CD4-positive, alpha-beta memory T cell (primary cell): ENCODE measurements around the gene DNAJC22. TPM values are rescaled to one million over a fixed set of nuclear protein-coding genes. Genes with fewer than 3 reads are reported as not detected.

Source experiments
- CTCF ChIA-PET: fragments of 350-600 bp; sonication (Branson Sonifier 250); formaldehyde crosslinking; loops from one replicate; lab custom pipeline; 2021; ENCODE audit warnings: inconsistent platforms; ENCODE audit not compliant: partially characterized antibody; lab: Charles Lee
- POLR2A ChIA-PET: fragments of 350-600 bp; sonication (Branson Sonifier 250); formaldehyde crosslinking; loops from one replicate; lab custom pipeline; 2021; ENCODE audit not compliant: partially characterized antibody; lab: Charles Lee
- DNase-seq, 5 donors: peaks; one replicate each; pipeline versions ENCODE4 v3.0.0 to v3.0.0-alpha.2; 2020 to 2022; ENCODE audit warnings: mixed read lengths in 1 of 5
- H3K27ac ChIP-seq: one replicate; pipeline ENCODE4 v1.7.0; 2013; ENCODE audit warnings: low read depth, low read length
- H3K27me3 ChIP-seq: 2 replicates; pipeline ENCODE4 v1.7.0; 2013; ENCODE audit warnings: mild to moderate bottlenecking, low read length, moderate library complexity; ENCODE audit not compliant: insufficient read depth
- H3K36me3 ChIP-seq: 2 replicates; pipeline ENCODE4 v1.7.0; 2013; ENCODE audit warnings: mild to moderate bottlenecking, low read length, moderate library complexity; ENCODE audit not compliant: insufficient read depth
- H3K4me1 ChIP-seq: 2 replicates; pipeline ENCODE4 v1.7.0; 2013; ENCODE audit warnings: mild to moderate bottlenecking, low read length, moderate library complexity; ENCODE audit not compliant: insufficient read depth
- H3K4me3 ChIP-seq, 2 donors: one replicate each; pipeline ENCODE4 v1.7.0; 2013; ENCODE audit warnings: low read length in 2 of 2, mild to moderate bottlenecking in 1 of 2
- H3K9me3 ChIP-seq, 2 donors: one replicate each; pipeline ENCODE4 v1.7.0; 2013; ENCODE audit warnings: low read length in 2 of 2, control low read depth in 1 of 2; ENCODE audit not compliant: control insufficient read depth in 1 of 2
- H3K27ac Mint-ChIP-seq, 7 donors: one replicate each; pipeline ENCODE4 v1.8.0; 2020 to 2021; ENCODE audit warnings: mixed read lengths in 7 of 7, mild to moderate bottlenecking in 6 of 7, inconsistent platforms in 3 of 7, moderate library complexity in 3 of 7
- H3K27me3 Mint-ChIP-seq, 2 donors: one replicate each; pipeline ENCODE4 v1.8.0; 2020 to 2021; ENCODE audit warnings: mixed read lengths in 2 of 2
- H3K36me3 Mint-ChIP-seq, 2 donors: one replicate each; pipeline ENCODE4 v1.8.0; 2020 to 2021; ENCODE audit warnings: mixed read lengths in 2 of 2, inconsistent platforms in 1 of 2, mild to moderate bottlenecking in 1 of 2
- H3K4me1 Mint-ChIP-seq, 4 donors: one replicate each; pipeline ENCODE4 v1.8.0; 2020 to 2021; ENCODE audit warnings: mixed read lengths in 4 of 4, mild to moderate bottlenecking in 1 of 4
- H3K4me3 Mint-ChIP-seq, 8 donors: one replicate each; pipeline ENCODE4 v1.8.0; 2020 to 2021; ENCODE audit warnings: mixed read lengths in 8 of 8, mild to moderate bottlenecking in 7 of 8, moderate library complexity in 6 of 8, inconsistent platforms in 3 of 8
- H3K9me3 Mint-ChIP-seq, 8 donors: one replicate each; pipeline ENCODE4 v1.8.0; 2020 to 2021; ENCODE audit warnings: mixed read lengths in 8 of 8, mild to moderate bottlenecking in 5 of 8, inconsistent platforms in 3 of 8, moderate library complexity in 1 of 8
- intact Hi-C: fragments of 100-400 bp; cut with micrococcal nuclease; formaldehyde crosslinking; loops from one replicate; pipeline ENCODE4 v1.15.1; 2023
- polyA plus RNA-seq, 2 donors: library from polyadenylated mRNA; unstranded; fragments of 300-500 nt; fragmentation: Illumina TruSeq; gene quantifications; one replicate each; pipeline ENCODE4 v1.2.3, GENCODE V29; 2021
- total RNA-seq, 2 experiments: library from RNA; stranded (reverse); gene quantifications; one replicate each; pipeline ENCODE4 v1.2.3, GENCODE V29; 2021

The DNAJC22 gene
- total and polyA plus RNA-seq, 4 experiments from 2014 or later = not detected

DNA sequence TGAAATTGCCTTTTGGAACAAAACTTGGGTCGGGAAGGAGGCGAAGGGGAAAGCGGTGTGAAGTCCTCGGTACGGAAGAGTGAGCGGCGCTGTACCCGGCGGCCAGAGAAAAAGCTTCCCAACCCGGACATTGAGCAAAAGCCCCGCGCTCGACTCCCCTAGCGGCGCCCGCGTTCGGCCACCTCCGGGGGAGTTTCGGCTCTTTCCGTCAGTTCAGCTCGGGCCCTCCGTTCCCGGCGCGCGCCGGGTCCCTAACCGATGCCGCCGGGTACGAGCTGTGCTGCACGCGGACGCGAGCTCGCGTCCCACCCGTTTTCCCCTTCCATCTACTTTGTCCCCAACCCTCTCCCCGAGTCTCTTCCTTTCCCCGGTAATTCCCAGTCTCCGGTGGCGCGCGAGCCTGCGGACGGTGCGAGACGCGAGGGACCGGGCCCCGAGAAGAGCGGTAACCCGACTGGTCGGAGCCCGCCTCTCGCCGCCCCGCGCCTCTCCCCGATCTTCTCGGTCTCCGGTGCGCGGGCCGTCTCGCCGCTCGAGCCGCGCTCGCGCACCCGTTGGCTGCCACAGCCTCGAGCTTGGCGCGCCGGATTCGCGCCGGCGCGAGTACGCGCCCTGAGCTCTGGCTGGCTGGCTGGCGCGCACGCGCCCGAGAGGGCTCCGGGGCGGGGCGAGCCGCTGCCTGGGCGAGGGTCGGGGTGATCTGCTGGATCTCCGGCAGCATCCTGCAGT lies 20.1 kb downstream of the DNAJC22 start:
- Mint-ChIP-seq H3K27ac (peak overlapping the region; percentile 93 to 98 (median 96)), H3K4me3 (peak overlapping the region; percentile 82 to 98 (median 96)), H3K36me3 (peaks cover 0 to 5% of the 10 kb centered on the region in 2 donors), H3K27me3 (peaks cover 0 to 1% of the 10 kb centered on the region in 2 donors), H3K9me3 (no peaks in the 10 kb centered on the region), H3K4me1 (peaks cover 17 to 37% (median 24%) of the 10 kb centered on the region in 4 donors)
- H3K4me1 ChIP-seq = peaks cover 19% of the 10 kb centered on the region
- H3K27ac ChIP-seq = peak overlapping the region; percentile 84
- H3K36me3 ChIP-seq = no peaks in the 10 kb centered on the region
- POLR2A ChIA-PET = interaction anchor here (0.6 to 2.9 kb wide), 27 partner anchors 9 to 375 kb away, joined by 3 to 15 read pairs (median 6); partner anchors contain the start of genes C1QL4, DNAJC22, MCRS1 and PRPF40B
- H3K9me3 ChIP-seq = no peaks in the 10 kb centered on the region
- no peaks in the 10 kb centered on the region for H3K27me3 ChIP-seq
- CTCF ChIA-PET = interaction anchor here (0.9 to 6.7 kb wide), 12 partner anchors 9 to 258 kb away, joined by 3 to 70 read pairs (median 6); partner anchors contain the start of genes DNAJC22 and TROAP
- intact Hi-C loops = loop anchor here (1.0 to 5.0 kb wide), 4 partner anchors 44 to 256 kb away; partner anchors contain the start of genes MCRS1, PRPF40B and TROAP
- peak overlapping the region; percentile 55 to 88 for H3K4me3 ChIP-seq
- DNase-seq = peak; percentile 78 to 85 (median 83)

DNA sequence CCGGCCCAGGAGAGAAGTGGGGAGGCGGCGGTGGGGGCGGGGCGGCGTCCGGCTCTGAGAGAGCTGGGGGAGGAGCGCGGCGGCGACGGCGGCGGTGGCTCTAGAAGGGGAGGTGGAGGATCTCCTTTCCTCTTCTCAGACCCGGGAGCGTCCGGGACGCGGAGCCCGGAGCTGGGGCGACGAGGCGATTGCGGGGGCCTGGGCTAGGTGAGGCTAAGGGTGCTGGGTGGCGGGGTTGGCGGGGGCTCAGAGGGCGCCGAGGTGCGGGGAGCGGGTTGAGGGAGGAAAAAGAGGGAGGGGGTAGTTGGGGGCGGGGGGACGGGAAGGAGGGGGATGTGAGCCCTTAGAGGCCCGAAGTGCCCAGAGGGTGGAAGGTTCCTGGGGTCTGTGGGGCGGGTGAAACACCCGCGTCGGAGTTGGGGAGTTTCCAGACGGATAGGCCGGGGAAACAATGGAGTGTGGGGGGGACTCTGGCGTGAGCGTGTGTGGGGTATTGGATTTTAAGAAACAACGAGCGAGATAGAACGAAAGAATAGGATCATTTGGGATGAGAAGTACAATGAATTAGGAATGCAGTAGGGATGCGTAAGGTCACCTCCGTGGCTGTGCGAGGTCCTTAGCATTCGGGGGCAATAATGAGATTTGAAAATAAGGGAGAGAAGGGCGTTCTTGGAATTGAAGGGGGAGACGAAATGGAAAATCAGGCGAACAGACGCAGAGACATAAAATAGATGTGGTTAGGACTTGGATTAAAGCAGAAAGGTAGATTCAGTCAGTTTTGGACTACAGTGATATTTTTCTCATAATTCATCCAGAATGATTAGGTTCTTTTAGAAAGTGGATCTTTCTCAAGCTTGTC lies 20.9 kb downstream of the DNAJC22 start, which contains the start of gene SPATS2:
TSS of gene SPATS2 (plus strand) at position 82 of the 859 bp plus-strand sequence. CDS start 93,551 bp downstream, outside the sequence.
- intact Hi-C loops = loop anchor here (1.0 to 5.0 kb wide), 3 partner anchors 44 to 255 kb away; partner anchors contain the start of genes MCRS1, PRPF40B and TROAP
- ChIA-PET POLR2A (interaction anchor here (0.7 to 2.9 kb wide), 22 partner anchors 8 to 374 kb away, joined by 3 to 15 read pairs (median 6); partner anchors contain the start of genes C1QL4, DNAJC22, MCRS1 and PRPF40B), CTCF (interaction anchor here (0.9 to 6.7 kb wide), 12 partner anchors 8 to 257 kb away, joined by 3 to 70 read pairs (median 6); partner anchors contain the start of gene DNAJC22)
- peaks cover 0 to 1% of the 10 kb centered on the region in 2 donors for H3K27me3 Mint-ChIP-seq
- Histone ChIP-seq H3K36me3 (no peaks in the 10 kb centered on the region), H3K27me3 (no peaks in the 10 kb centered on the region), H3K27ac (peak within 1 kb of the TSS; percentile 84), H3K4me3 (peak within 1 kb of the TSS; percentile 55 to 88), H3K9me3 (no peaks in the 10 kb centered on the region), H3K4me1 (peaks cover 19% of the 10 kb centered on the region)
- H3K4me3 Mint-ChIP-seq = peak within 1 kb of the TSS; percentile 82 to 98 (median 96)
- DNase-seq = no peak
- H3K36me3 Mint-ChIP-seq = peaks cover under 1 to 5% of the 10 kb centered on the region in 2 donors
- peak within 1 kb of the TSS; percentile 93 to 98 (median 96) for H3K27ac Mint-ChIP-seq
- peaks cover 17 to 37% (median 26%) of the 10 kb centered on the region in 4 donors for H3K4me1 Mint-ChIP-seq
- no peaks in the 10 kb centered on the region for H3K9me3 Mint-ChIP-seq

DNA sequence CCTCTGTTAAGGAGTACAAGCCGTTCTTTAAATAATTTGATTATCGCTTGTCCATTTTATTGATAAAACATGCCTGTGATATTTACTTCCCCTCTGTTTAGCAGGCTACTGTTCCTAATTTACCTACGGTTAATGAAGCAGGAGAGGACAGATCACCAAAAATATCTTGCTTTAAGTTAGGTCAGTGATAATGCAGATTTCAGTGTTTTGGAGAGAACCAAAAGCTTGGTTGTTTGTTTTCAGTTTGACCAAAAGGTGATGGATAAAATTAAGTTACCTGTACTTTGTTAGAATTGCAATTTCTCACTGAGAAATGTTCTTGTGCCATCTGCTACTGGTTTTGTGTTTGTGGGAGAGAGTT lies 21.5 kb downstream of the DNAJC22 start:
- POLR2A ChIA-PET = interaction anchor here (1.2 to 2.9 kb wide), 3 partner anchors 9 to 199 kb away, joined by 4 to 14 read pairs (median 7); partner anchors contain the start of gene MCRS1

DNA sequence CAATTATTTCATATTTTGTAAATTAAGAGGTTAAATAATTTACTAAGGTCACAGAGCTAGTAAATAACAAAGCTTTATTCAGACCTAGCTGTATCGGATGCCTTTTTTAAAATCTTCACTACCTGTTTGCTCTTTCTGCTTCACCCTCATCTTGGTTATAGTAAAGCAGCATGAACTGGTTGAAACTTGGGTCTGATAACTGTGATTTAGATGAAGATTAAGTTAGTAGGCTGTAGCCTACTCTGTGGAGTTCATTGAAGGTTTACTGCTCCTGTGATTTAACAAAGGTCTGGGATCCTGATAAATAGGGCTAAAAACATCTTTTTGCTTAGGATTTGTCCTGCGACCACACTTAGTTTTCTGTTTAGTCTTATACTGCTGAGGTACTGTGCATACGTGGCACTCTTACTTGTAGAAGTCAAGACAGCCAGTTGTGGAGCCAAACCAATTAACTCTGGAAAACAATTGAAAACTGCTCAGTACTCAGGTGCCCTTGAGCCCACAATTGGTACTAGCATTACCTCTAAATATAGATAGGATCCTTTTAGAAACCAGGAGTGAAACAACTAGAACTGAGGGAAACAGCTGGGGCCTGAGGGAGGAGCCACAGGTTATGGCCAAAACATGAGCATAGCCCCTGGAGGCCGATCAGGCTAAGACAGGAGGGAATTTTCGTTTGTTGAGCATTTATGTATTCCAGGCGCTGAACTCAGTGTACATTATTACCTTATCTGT lies 22.9 kb downstream of the DNAJC22 start:
- H3K4me1 Mint-ChIP-seq = peaks cover 19 to 37% (median 28%) of the 10 kb centered on the region in 4 donors
- peak overlapping the region in 5 of 7 donors; percentile 6 to 77 (median 72) for H3K27ac Mint-ChIP-seq
- no peaks in the 10 kb centered on the region for H3K36me3 ChIP-seq
- intact Hi-C loops = loop anchor here (5.0 kb wide), 1 partner anchor 198 kb away; the partner anchor contains the start of gene MCRS1
- H3K27me3 Mint-ChIP-seq = peaks cover 0 to 1% of the 10 kb centered on the region in 2 donors
- ChIA-PET POLR2A (interaction anchor here (1.2 kb wide), 1 partner anchor 104 kb away, joined by 4 read pairs; no protein-coding TSS in a partner anchor), CTCF (interaction anchor here (1.0 to 6.7 kb wide), 3 partner anchors 12 to 22 kb away, joined by 3 to 70 read pairs (median 4); no protein-coding TSS in a partner anchor)
- H3K4me3 Mint-ChIP-seq = peak overlapping the region in 3 of 8 donors; percentile 6 to 29 (median 7)
- peaks cover 19% of the 10 kb centered on the region for H3K4me1 ChIP-seq
- H3K27ac ChIP-seq = no peak overlapping the region
- DNase-seq = peak in 2 of 5 donors; percentile 14 to 23
- H3K9me3 ChIP-seq = no peaks in the 10 kb centered on the region
- peaks cover 4 to 5% of the 10 kb centered on the region in 2 donors for H3K36me3 Mint-ChIP-seq
- H3K9me3 Mint-ChIP-seq = no peaks in the 10 kb centered on the region
- peak overlapping the region in 1 of 2 donors; percentile 7 for H3K4me3 ChIP-seq
- H3K27me3 ChIP-seq = no peaks in the 10 kb centered on the region

More for the DNA sequence above, 21.5 kb downstream of the DNAJC22 start:
- Histone ChIP-seq H3K27me3 (no peaks in the 10 kb centered on the region), H3K27ac (peak overlapping the region; percentile 84), H3K36me3 (no peaks in the 10 kb centered on the region), H3K4me1 (peaks cover 19% of the 10 kb centered on the region), H3K9me3 (no peaks in the 10 kb centered on the region), H3K4me3 (no peak overlapping the region)
- CTCF ChIA-PET = interaction anchor here (0.9 to 6.7 kb wide), 4 partner anchors 11 to 26 kb away, joined by 3 to 70 read pairs (median 6); no protein-coding TSS in a partner anchor
- H3K4me1 Mint-ChIP-seq = peaks cover 19 to 37% (median 28%) of the 10 kb centered on the region in 4 donors
- intact Hi-C loops = loop anchor here (5.0 kb wide), 1 partner anchor 199 kb away; the partner anchor contains the start of gene MCRS1
- peak overlapping the region; percentile 73 to 98 (median 96) for H3K4me3 Mint-ChIP-seq
- DNase-seq = no peak
- H3K36me3 Mint-ChIP-seq = peaks cover 4 to 5% of the 10 kb centered on the region in 2 donors
- H3K27ac Mint-ChIP-seq = peak overlapping the region; percentile 63 to 96 (median 90)
- H3K9me3 Mint-ChIP-seq = no peaks in the 10 kb centered on the region
- H3K27me3 Mint-ChIP-seq = peaks cover 0 to 1% of the 10 kb centered on the region in 2 donors

DNA sequence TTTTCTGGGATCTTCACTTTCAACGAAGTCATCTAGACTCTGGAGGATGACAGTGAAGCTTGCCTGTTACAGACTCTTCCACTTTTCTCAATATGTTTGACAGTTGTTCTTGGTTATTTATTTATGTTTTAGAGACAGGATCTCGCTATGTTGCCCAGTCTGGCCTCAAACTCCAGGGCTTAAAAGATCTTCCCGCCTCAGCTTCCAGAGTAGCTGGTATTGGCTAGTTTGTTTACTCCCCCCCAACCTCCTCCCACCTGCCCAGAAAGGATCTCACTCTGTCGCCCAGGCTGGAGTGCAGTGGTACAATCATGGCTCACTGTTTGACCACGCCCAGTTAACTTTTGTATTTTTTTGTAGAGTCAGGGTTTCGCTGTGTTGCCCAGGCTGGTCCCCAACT lies 23.9 kb downstream of the DNAJC22 start:
- H3K27me3 Mint-ChIP-seq = peaks cover 0 to 1% of the 10 kb centered on the region in 2 donors
- H3K4me3 ChIP-seq = no peak overlapping the region
- no peak for DNase-seq
- no peaks in the 10 kb centered on the region for H3K27me3 ChIP-seq
- no peaks in the 10 kb centered on the region for H3K36me3 ChIP-seq
- intact Hi-C loops = no loop called here
- no peaks in the 10 kb centered on the region for H3K9me3 Mint-ChIP-seq
- no peak overlapping the region for H3K27ac ChIP-seq
- H3K4me1 ChIP-seq = peaks cover 19% of the 10 kb centered on the region
- no peaks in the 10 kb centered on the region for H3K9me3 ChIP-seq
- H3K36me3 Mint-ChIP-seq = peaks cover 4 to 5% of the 10 kb centered on the region in 2 donors
- ChIA-PET POLR2A (interaction anchor here (0.6 kb wide), 1 partner anchor 167 kb away, joined by 3 read pairs; no protein-coding TSS in a partner anchor), CTCF (interaction anchor here (1.0 to 6.7 kb wide), 3 partner anchors 13 to 23 kb away, joined by 3 to 70 read pairs (median 4); no protein-coding TSS in a partner anchor)
- H3K4me1 Mint-ChIP-seq = peaks cover 18 to 37% (median 27%) of the 10 kb centered on the region in 4 donors
- H3K27ac Mint-ChIP-seq = peak overlapping the region in 2 of 7 donors; percentile 11 to 37
- no peak overlapping the region for H3K4me3 Mint-ChIP-seq
